ENCODE results near the gene BAIAP2. TPM values are rescaled to one million over a fixed set of nuclear protein-coding genes. Genes with fewer than 3 reads are reported as not detected.
A peak's percentile ranks its signal among the peaks of the same experiment; 100 is the strongest.

Gene BAIAP2
- total RNA-seq, 6 donors from 2014 or later = 90.7 to 231 (median 123) TPM

- peak overlapping the region; percentile 23 to 75 (median 72) for H3K27ac ChIP-seq
- ATAC-seq (ENCODE audit: low FRiP score in 2 of 2) = no peak
These were observed 61.8 kb downstream of the BAIAP2 start for GRCh38 chr17:81096741-81097133.

DNA sequence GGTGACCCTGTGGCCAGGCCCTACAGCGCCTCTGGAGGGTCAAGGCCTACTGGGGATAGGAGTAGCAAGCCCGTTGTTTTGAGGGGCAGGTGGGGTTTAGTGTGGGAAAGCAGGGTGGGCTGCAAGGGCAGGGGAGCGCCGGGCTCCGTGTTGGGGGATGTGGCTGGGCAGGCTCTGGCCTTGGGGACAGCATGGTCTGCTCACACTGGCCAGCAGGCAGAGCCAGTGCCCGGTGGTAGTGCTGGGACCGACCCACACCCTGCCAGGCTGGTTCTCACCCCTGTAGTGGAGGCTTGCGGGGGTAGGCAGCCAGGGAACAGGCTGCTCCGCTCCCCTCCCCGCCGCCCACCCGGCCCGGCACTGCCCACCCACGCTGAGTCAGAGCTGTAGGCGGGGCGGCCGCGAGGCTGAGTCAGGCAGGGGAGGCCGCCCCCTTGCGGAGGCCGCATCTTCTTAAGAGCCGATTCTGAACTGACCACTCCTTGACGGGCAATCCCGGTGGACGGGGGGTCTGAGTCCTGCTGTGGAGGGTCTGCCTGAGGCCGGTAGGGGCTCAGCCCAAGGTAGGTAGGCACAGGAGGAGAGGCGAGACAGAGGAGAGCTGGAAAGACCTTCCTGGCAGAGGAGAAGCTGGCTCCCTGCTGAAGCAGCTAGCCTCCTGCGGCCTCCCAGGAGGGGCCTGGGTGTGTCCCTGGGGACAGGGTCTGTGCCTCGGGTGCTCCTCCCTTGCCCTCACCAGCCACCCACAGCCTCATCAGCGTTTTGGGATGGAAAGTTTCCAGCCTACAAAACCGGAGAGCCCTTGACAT is 62.4 kb downstream of the BAIAP2 start:
- TF ChIP-seq POLR2AphosphoS5 (IDR thresholded peaks at IDR 0.05) = peak; percentile 25 to 34
- TF ChIP-seq POLR2A (IDR thresholded peaks at IDR 0.05) = peak in 1 of 4 donors; percentile 29
- peak; percentile 54 to 88 (median 70) for TF ChIP-seq CTCF (IDR thresholded peaks at IDR 0.05)
- TF ChIP-seq EP300 (IDR thresholded peaks at IDR 0.05) = no peak
- no peaks in the 10 kb centered on the region for H3K9me3 ChIP-seq
- no peaks in the 10 kb centered on the region for H3K27me3 ChIP-seq
- WGBS, 2 donors = 26 to 32% methylated on average over 13 to 27 of the region's 31 CpGs
- peak; percentile 64 to 84 for ATAC-seq (ENCODE audit: low FRiP score in 2 of 2)
- peaks cover 36 to 63% (median 48%) of the 10 kb centered on the region in 4 donors for H3K4me1 ChIP-seq
- H3K36me3 ChIP-seq = peaks cover 10 to 49% (median 31%) of the 10 kb centered on the region in 4 donors
- DNase-seq = peak; percentile 82 to 94
- H3K27ac ChIP-seq = peak overlapping the region; percentile 23 to 75 (median 72)
- peak overlapping the region in 2 of 4 donors; percentile 1 to 17 for H3K4me3 ChIP-seq

More at GRCh38 chr17:81096741-81097133, 61.8 kb downstream of the BAIAP2 start:
- DNase-seq = peak in 1 of 2 donors; percentile 63
- Histone ChIP-seq H3K27me3 (no peaks in the 10 kb centered on the region), H3K4me3 (no peak overlapping the region), H3K4me1 (peaks cover 36 to 63% (median 50%) of the 10 kb centered on the region in 4 donors), H3K9me3 (no peaks in the 10 kb centered on the region), H3K36me3 (peaks cover 10 to 43% (median 28%) of the 10 kb centered on the region in 4 donors)
- TF ChIP-seq EP300 (IDR thresholded peaks at IDR 0.05) (no peak), POLR2A (IDR thresholded peaks at IDR 0.05) (no peak), CTCF (IDR thresholded peaks at IDR 0.05) (no peak), POLR2AphosphoS5 (IDR thresholded peaks at IDR 0.05) (no peak)
- WGBS, 2 donors = 48 to 65% methylated on average over 6 to 7 of the region's 7 CpGs

DNA sequence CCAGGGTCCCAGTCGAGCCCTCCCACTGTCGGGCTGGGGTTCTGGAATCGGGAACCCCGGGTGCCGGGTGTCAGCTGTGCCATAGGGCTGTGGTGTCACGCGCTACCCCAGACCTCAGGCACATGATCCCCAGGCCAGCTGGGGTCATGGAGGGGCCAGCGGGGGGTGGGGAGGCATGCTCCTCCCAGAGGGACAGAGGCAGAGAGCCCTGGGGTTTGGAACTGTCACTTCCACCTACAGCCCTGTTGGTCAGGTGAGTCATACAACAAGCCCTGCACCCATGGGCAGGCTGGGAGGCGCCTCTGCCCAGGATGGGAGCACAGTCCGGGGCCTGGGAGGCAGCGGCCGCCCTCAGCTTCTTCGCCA is 63.0 kb downstream of the BAIAP2 start:
- Histone ChIP-seq H3K9me3 (no peaks in the 10 kb centered on the region), H3K27me3 (no peaks in the 10 kb centered on the region), H3K27ac (peak overlapping the region; percentile 23 to 75 (median 72)), H3K36me3 (peaks cover 10 to 49% (median 32%) of the 10 kb centered on the region in 4 donors), H3K4me3 (peak overlapping the region in 2 of 4 donors; percentile 1 to 17), H3K4me1 (peaks cover 36 to 60% (median 45%) of the 10 kb centered on the region in 4 donors)
- WGBS, 2 donors = 81 to 91% methylated on average over 4 to 5 of the region's 13 CpGs
- DNase-seq (peak; percentile 43 to 88), ATAC-seq (ENCODE audit: low FRiP score in 2 of 2) (peak in 1 of 2 donors; percentile 23)
- TF ChIP-seq POLR2A (IDR thresholded peaks at IDR 0.05) (no peak), POLR2AphosphoS5 (IDR thresholded peaks at IDR 0.05) (no peak), EP300 (IDR thresholded peaks at IDR 0.05) (no peak), CTCF (IDR thresholded peaks at IDR 0.05) (no peak)

GRCh38 chr17:81099888-81100287 is 64.9 kb downstream of the BAIAP2 start:
- DNase-seq = peak in 1 of 2 donors; percentile 77
- Histone ChIP-seq H3K9me3 (no peaks in the 10 kb centered on the region), H3K27ac (no peak overlapping the region), H3K36me3 (peaks cover 16 to 59% (median 47%) of the 10 kb centered on the region in 4 donors), H3K4me1 (peaks cover 32 to 54% (median 38%) of the 10 kb centered on the region in 4 donors), H3K4me3 (no peak overlapping the region), H3K27me3 (no peaks in the 10 kb centered on the region)
- no peak for ATAC-seq (ENCODE audit: low FRiP score in 2 of 2)
- WGBS, 2 donors = 94 to 95% methylated on average over 23 of the region's 23 CpGs
- no peak for TF ChIP-seq POLR2AphosphoS5 (IDR thresholded peaks at IDR 0.05)
- TF ChIP-seq CTCF (IDR thresholded peaks at IDR 0.05) = no peak
- no peak for TF ChIP-seq POLR2A (IDR thresholded peaks at IDR 0.05)
- no peak for TF ChIP-seq EP300 (IDR thresholded peaks at IDR 0.05)
